IPS-18c (cell line): ENCODE results near the gene FAM131A.
A peak's percentile ranks its signal among the peaks of the same experiment; 100 is the strongest.
"Not testable (repeated sequence)": the region's sequence is repeated elsewhere in the genome, so short reads cannot be mapped to it uniquely, and the experiment has no call there.

Experiments used
- H3K4me3 ChIP-seq: 2 replicates; pipeline ENCODE4 v1.7.0; 2013; ENCODE audit warnings: low read depth, mild to moderate bottlenecking, low read length, moderate library complexity; ENCODE audit not compliant: insufficient read depth
- H3K9me3 ChIP-seq: one replicate; pipeline ENCODE4 v1.6.1; 2013; ENCODE audit warnings: mild to moderate bottlenecking, low read length, moderate library complexity; ENCODE audit not compliant: control insufficient read depth, insufficient read depth

Gene FAM131A

GRCh38 chr3:184334470-184335158, 2.8 kb upstream of the FAM131A start:
- Histone ChIP-seq H3K4me3 (no peak overlapping the region; the same call in 1 of the 2 replicates), H3K9me3 (no peaks in the 10 kb centered on the region)

GRCh38 chr3:184335291-184335660, 2.1 kb upstream of the FAM131A start:
- H3K4me3 ChIP-seq, result peak overlapping the region; percentile 79; the same call in 1 of the 2 replicates
- H3K9me3 ChIP-seq, result no peaks in the 10 kb centered on the region

DNA sequence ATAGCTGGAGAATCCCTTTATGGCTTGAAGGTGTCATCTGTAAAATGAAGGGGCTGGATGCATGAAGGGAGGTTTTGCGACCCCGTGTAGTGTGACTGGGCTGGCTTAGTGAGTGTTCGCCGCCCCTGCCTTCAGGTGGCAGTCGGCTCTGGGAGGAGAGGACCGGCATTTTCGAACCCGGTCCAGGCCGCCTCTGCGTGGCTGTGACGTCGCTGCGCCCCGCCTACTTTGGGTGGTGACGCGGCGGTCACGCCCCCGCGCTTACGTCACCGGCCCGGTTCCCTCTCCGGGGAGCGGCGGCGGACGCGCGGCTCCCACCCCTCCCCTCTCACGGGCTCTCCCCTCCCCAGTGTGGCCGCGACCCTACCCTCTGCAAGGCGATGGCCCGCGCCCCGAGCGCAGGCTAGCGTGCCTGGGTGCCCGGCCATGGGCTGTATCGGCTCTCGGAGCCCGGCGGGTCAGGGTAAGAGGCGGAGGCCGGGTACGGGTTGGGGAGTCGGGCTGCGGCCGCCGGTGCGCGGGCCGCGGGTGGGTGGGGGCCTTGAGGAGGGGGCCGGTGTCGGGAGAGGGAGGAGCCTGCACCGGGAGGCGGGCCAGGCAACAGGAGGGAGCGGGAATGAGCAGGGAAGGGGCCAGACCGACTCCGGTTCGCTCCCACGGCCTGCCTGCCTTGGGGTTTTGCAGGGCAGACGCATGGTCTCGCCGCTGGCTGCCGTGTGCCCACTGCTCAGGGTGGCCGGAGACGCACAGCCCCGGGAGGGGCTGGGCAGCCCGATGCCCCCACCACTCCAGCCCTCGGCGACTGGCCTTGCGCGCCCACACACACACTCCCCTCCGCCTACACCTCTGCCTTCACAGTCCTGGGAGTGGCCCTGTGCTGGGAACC, 1.5 kb upstream of the FAM131A start:
- Histone ChIP-seq H3K9me3 (no peaks in the 10 kb centered on the region), H3K4me3 (peak overlapping the region; percentile 79)

DNA sequence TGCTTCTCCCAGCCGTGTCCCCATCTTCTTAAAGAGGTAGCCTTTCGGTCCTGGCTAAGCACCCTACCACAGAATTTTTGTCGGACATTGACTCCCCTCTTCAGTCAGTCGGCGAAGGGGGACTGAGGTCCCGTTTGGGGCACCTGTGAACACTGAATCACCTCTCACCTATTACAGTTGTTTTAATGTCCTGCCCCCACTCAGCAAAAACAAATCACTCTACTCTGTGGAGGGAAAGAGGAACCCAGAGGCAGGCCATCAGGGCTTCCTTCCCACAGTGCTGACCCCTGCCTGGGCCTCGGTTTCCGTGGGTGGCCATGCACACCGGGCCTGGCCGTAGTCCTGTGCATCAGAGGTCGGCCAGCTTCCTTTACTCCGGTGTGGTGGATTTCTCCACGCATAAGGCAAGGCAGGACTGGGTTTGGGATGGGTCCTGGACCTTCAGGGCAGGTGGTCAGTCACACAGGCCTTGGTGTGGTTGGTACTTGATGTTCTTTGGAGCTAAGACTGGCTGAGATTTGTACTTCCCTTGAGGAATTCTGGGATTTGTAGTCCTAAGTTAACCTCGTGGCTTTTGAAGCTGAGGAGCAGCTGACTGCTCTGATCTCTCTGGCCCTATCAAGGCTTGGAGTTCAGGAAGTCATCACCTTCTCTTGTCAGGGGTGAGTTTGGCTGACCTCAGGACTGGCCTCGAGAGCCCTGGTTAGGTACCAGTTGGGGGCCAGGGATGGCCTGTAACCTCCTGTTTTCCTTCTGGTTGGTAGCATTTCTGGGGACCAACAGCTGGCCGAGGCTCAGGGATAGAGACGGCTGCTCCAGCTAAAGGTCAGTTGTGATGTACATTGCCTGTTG, 627 bp upstream of the FAM131A start:
- H3K9me3 ChIP-seq, result no peaks in the 10 kb centered on the region
- H3K4me3 ChIP-seq, result peak overlapping the region; percentile 79; the same call in 1 of the 2 replicates

DNA sequence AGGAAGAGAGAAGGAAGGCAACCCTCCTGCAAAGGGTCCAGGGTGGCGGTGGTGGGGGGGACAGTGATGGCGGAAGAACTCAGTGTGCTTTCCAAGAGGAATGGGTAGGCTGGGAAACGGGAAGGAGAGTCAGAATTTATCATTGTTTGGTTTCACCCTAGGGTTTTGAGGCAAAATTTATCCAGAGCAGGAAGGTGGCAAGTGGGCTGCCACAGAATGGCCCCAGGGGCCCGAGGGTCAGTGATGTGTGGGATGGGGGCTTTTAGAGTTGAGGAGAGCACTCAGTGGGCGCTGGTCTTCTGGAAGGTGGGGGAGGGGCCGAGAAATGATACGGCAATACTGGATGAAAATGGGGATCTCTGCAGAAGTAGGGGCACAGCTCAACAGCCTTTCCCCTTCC, 581 bp downstream of the FAM131A start:
- H3K4me3 ChIP-seq, result peak overlapping the region; percentile 46
- H3K9me3 ChIP-seq, result no peaks in the 10 kb centered on the region

- H3K4me3 ChIP-seq, result peak overlapping the region; percentile 46
These were observed 1.1 kb downstream of the FAM131A start for GRCh38 chr3:184338511-184338945.

GRCh38 chr3:184339001-184339400, 1.6 kb downstream of the FAM131A start:
- H3K4me3 ChIP-seq, result peak overlapping the region; percentile 46; the same call in 1 of the 2 replicates
- H3K9me3 ChIP-seq, result no peaks in the 10 kb centered on the region

More at GRCh38 chr3:184338511-184338945, 1.1 kb downstream of the FAM131A start:
- no peaks in the 10 kb centered on the region for H3K9me3 ChIP-seq

DNA sequence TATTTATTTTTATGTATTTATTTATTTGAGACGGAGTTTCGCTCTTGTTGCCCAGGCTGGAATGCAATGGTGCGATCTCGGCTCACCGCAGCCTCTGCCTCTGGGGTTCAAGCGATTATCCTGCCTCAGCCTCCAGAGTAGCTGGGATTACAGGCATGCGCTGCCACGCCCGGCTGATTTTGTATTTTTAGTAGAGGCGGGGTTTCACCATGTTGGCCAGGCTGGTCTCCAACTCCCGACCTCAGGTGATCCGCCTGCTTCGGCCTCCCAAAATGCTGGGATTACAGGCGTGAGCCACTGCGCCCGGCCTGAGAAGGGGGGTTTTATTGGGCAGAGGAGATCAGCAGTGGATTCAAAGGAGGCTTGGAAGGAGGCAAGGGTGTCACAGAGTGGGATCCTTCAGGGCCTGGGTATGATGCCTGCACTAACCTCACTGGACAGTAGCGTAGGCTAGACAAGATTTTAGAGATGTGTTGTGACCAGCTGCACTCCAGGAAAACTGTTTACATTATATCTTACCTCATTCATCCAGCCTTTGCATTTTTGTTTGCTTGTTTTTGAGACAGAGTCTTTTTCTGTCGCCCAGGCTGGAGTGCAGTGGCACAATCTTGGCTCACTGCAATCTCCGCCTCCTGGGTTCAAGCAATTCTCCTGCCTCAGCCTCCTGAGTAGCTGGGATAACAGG, 2.2 kb downstream of the FAM131A start:
- H3K4me3 ChIP-seq, H3K9me3 ChIP-seq: not testable (repeated sequence)

DNA sequence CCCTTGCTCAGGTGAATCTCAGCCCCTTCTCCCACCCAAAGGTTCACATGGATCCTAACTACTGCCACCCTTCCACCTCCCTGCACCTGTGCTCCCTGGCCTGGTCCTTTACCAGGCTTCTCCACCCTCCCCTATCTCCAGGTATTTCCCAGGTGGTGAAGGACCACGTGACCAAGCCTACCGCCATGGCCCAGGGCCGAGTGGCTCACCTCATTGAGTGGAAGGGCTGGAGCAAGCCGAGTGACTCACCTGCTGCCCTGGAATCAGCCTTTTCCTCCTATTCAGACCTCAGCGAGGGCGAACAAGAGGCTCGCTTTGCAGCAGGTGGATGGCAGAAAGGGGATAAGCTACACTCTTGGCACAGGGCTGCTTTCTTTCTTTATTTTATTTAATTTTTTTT, 4.5 kb downstream of the FAM131A start:
- no peak overlapping the region for H3K4me3 ChIP-seq
- no peaks in the 10 kb centered on the region for H3K9me3 ChIP-seq

- H3K4me3 ChIP-seq, result no peak overlapping the region
- H3K9me3 ChIP-seq, result no peaks in the 10 kb centered on the region
These were observed 5.9 kb downstream of the FAM131A start for GRCh38 chr3:184343200-184343876.

DNA sequence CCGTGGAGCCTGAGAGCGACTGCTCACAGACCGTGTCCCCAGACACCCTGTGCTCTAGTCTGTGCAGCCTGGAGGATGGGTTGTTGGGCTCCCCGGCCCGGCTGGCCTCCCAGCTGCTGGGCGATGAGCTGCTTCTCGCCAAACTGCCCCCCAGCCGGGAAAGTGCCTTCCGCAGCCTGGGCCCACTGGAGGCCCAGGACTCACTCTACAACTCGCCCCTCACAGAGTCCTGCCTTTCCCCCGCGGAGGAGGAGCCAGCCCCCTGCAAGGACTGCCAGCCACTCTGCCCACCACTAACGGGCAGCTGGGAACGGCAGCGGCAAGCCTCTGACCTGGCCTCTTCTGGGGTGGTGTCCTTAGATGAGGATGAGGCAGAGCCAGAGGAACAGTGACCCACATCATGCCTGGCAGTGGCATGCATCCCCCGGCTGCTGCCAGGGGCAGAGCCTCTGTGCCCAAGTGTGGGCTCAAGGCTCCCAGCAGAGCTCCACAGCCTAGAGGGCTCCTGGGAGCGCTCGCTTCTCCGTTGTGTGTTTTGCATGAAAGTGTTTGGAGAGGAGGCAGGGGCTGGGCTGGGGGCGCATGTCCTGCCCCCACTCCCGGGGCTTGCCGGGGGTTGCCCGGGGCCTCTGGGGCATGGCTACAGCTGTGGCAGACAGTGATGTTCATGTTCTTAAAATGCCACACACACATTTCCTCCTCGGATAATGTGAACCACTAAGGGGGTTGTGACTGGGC, 7.3 kb downstream of the FAM131A start:
- Histone ChIP-seq H3K9me3 (no peaks in the 10 kb centered on the region), H3K4me3 (no peak overlapping the region; the same call in 1 of the 2 replicates)

DNA sequence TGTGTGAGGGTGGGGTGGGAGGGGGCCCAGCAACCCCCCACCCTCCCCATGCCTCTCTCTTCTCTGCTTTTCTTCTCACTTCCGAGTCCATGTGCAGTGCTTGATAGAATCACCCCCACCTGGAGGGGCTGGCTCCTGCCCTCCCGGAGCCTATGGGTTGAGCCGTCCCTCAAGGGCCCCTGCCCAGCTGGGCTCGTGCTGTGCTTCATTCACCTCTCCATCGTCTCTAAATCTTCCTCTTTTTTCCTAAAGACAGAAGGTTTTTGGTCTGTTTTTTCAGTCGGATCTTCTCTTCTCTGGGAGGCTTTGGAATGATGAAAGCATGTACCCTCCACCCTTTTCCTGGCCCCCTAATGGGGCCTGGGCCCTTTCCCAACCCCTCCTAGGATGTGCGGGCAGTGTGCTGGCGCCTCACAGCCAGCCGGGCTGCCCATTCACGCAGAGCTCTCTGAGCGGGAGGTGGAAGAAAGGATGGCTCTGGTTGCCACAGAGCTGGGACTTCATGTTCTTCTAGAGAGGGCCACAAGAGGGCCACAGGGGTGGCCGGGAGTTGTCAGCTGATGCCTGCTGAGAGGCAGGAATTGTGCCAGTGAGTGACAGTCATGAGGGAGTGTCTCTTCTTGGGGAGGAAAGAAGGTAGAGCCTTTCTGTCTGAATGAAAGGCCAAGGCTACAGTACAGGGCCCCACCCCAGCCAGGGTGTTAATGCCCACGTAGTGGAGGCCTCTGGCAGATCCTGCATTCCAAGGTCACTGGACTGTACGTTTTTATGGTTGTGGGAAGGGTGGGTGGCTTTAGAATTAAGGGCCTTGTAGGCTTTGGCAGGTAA, 8.1 kb downstream of the FAM131A start:
- no peak overlapping the region for H3K4me3 ChIP-seq
- H3K9me3 ChIP-seq, result no peaks in the 10 kb centered on the region

- Histone ChIP-seq H3K9me3 (no peaks in the 10 kb centered on the region), H3K4me3 (no peak overlapping the region)
These were observed 9.2 kb downstream of the FAM131A start for GRCh38 chr3:184346480-184347190.

DNA sequence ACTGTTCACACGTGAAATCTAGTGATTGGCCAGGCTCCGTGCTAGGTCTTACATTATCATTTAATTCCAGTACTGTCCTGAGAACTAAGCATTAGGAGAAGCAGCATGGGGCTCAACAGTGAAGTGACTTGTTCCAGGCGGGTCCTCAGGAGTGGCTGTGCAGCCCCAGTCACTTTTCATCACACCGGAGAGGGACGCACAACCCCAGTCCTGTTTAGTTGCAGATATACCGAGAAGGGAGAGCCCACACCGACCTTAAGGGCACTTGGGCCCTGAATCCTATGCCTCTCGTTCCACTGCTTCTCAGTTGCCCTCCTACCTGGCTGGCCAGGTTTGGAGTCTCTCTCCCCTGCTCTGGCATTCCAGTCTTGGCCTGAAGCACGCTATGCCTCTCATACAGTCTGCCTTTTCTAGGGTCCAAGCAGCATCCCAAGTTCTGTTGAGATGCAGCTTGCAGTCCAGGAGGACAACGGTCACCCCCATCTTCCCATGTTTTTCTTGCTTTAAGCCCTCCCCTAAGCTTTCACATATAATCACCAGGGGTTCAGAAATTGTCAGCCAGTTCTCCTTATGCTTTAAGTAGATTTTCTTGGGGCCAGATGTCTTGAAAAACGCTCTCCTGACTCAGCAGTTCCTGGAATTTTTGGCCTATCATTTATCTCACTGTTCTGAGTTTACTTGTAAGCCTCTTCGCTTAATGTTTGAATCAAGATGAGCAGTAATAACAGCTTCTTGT, 10.1 kb downstream of the FAM131A start:
- H3K4me3 ChIP-seq, result no peak overlapping the region
- H3K9me3 ChIP-seq, result no peaks in the 10 kb centered on the region
